HepG2 (cell line): ENCODE data around the gene SLC22A12. TPM values are rescaled to one million over a fixed set of nuclear protein-coding genes. Genes with fewer than 3 reads are reported as not detected.
A peak's percentile ranks its signal among the peaks of the same experiment; 100 is the strongest.

Source experiments
- ATAC-seq: fragments of 200-7000 bp; cut with Tn5 transposase; 3 replicates; pipeline ENCODE4 v1.9.1; 2020; ENCODE audit warnings: mild to moderate bottlenecking, moderate library complexity
- BruUV-seq: library from RNA; stranded (reverse); fragments of 400-500 nt; replicated peaks from 2 replicates; lab custom pipeline; 2021; lab: Mats Ljungman, UMichigan
- CTCF ChIA-PET: fragments of 300-600 bp; formaldehyde crosslinking; extraction: SDS; loops from one replicate; lab custom pipeline; 2021; ENCODE audit warnings: low total read pairs, inconsistent platforms, low intra/inter-chr PET ratio; lab: Yijun Ruan, JAX
- POLR2A ChIA-PET: fragments of 350-600 bp; sonication (Branson Sonifier 250); formaldehyde crosslinking; loops from one replicate; lab custom pipeline; 2020; ENCODE audit warnings: antibody characterized with exemption, inconsistent platforms; lab: Yijun Ruan, JAX
- DNase-seq: peaks from one replicate; pipeline ENCODE4 v3.0.0-alpha.2; 2015; ENCODE audit warnings: low spot score
- FAIRE-seq: peaks from 3 replicates; lab custom pipeline; 2011; peaks lifted over from hg19 to GRCh38; lab: Jason Lieb, UNC
- H2AFZ ChIP-seq: one replicate; pipeline ENCODE4 v1.6.1; 2011; ENCODE audit warnings: low read length, inconsistent platforms
- H3K27ac ChIP-seq: fragments of 300-600 bp; 3 replicates; pipeline ENCODE4 v1.8.0; 2011; ENCODE audit warnings: mixed run types, mild to moderate bottlenecking, mixed read lengths, low read length, inconsistent platforms; ENCODE audit not compliant: insufficient read depth; ENCODE audit errors: extremely low read length
- H3K27me3 ChIP-seq, 2 experiments: fragments of 200-600 bp in 1 of 2; 2 replicates in 1 of 2; 3 replicates in 1 of 2; pipeline versions ENCODE4 v1.6.0 to v1.8.0; 2011; ENCODE audit warnings: low read length in 2 of 2, mild to moderate bottlenecking in 2 of 2, moderate library complexity in 2 of 2, inconsistent platforms in 1 of 2; ENCODE audit not compliant: insufficient read depth in 2 of 2, control insufficient read depth in 1 of 2
- H3K36me3 ChIP-seq, 2 experiments: fragments of 200-600 bp in 1 of 2; replicated peaks in 1 of 2; 2 replicates in 1 of 2; 3 replicates in 1 of 2; pipeline versions ENCODE4 v1.5.1 to v1.8.0; 2011; ENCODE audit warnings: low read length in 2 of 2, inconsistent platforms in 1 of 2; ENCODE audit not compliant: insufficient read depth in 2 of 2, control insufficient read depth in 1 of 2
- H3K4me1 ChIP-seq: 2 replicates; pipeline ENCODE4 v1.5.1; 2012; ENCODE audit warnings: low read length, inconsistent platforms; ENCODE audit not compliant: insufficient read depth
- H3K4me2 ChIP-seq: 2 replicates; pipeline ENCODE4 v1.6.0; 2011; ENCODE audit warnings: low read depth, low read length, inconsistent platforms
- H3K4me3 ChIP-seq, 3 experiments: fragments of 200-600 bp in 1 of 3; sonication (generic), shearing (Covaris generic) in 1 of 3; replicated peaks in 1 of 3; 2 replicates each; pipeline ENCODE4 v1.5.1; 2011 to 2016; ENCODE audit warnings: low read length in 3 of 3, inconsistent platforms in 2 of 3, low read depth in 2 of 3, mild to moderate bottlenecking in 2 of 3, control low read depth in 1 of 3, mixed read lengths in 1 of 3; ENCODE audit not compliant: insufficient read depth in 1 of 3
- H3K79me2 ChIP-seq: one replicate; pipeline ENCODE4 v1.6.1; 2011; ENCODE audit warnings: low read length, inconsistent platforms; ENCODE audit not compliant: insufficient read depth
- H3K9ac ChIP-seq: 2 replicates; pipeline ENCODE4 v1.6.0; 2011; ENCODE audit warnings: mild to moderate bottlenecking, low read depth, low read length, inconsistent platforms; ENCODE audit not compliant: insufficient read depth
- H3K9me3 ChIP-seq: 2 replicates; pipeline ENCODE4 v1.5.1; 2012; ENCODE audit warnings: mild to moderate bottlenecking, low read length
- H4K20me1 ChIP-seq: 2 replicates; pipeline ENCODE4 v1.6.0; 2011; ENCODE audit warnings: inconsistent platforms, mild to moderate bottlenecking, low read length, moderate library complexity; ENCODE audit not compliant: insufficient read depth
- FOXO1 ChIP-seq: sonication (generic); formaldehyde crosslinking; IDR thresholded peaks from 2 replicates; pipeline ENCODE4 v1.4.0; 2020; ENCODE audit warnings: missing genetic modification reagents
- GATAD2A ChIP-seq: IDR thresholded peaks from 2 replicates; pipeline ENCODE4 v1.6.1; 2016
- NR2F1 ChIP-seq, 2 experiments: fragments of 450-650 bp in 1 of 2; formaldehyde crosslinking in 1 of 2; IDR thresholded peaks; 2 replicates each; pipeline versions ENCODE4 v1.5.0 to v1.6.1; 2016 to 2020; ENCODE audit warnings: mild to moderate bottlenecking in 1 of 2, missing compliant biosample characterization in 1 of 2, missing genetic modification reagents in 1 of 2, moderate library complexity in 1 of 2
- RARG ChIP-seq: sonication (generic); formaldehyde crosslinking; IDR thresholded peaks from 2 replicates; pipeline ENCODE4 v1.4.0; 2020; ENCODE audit warnings: low read depth, mild to moderate bottlenecking, missing genetic modification reagents
- RBM22 ChIP-seq: fragments of 200-400 bp; formaldehyde crosslinking; optimal IDR thresholded peaks from 2 replicates; pipeline ENCODE3; 2017; ENCODE audit warnings: mild to moderate bottlenecking, low read length, moderate library complexity
- RXRB ChIP-seq: IDR thresholded peaks from 2 replicates; pipeline ENCODE4 v1.6.1; 2016; ENCODE audit warnings: borderline replicate concordance, missing genetic modification reagents, missing compliant biosample characterization
- SOX5 ChIP-seq: IDR thresholded peaks from 2 replicates; pipeline ENCODE4 v1.6.1; 2016; ENCODE audit warnings: borderline replicate concordance
- TBX3 ChIP-seq: fragments of 450-650 bp; IDR thresholded peaks from 2 replicates; pipeline ENCODE4 v1.6.1; 2017; ENCODE audit warnings: antibody characterized with exemption, mild to moderate bottlenecking, inconsistent platforms, borderline replicate concordance
- TEAD3 ChIP-seq: optimal IDR thresholded peaks from 2 replicates; pipeline ENCODE3; 2016; ENCODE audit warnings: borderline replicate concordance
- YEATS2 ChIP-seq: sonication (generic); formaldehyde crosslinking; IDR thresholded peaks from 2 replicates; pipeline ENCODE4 v1.4.0; 2020; ENCODE audit warnings: missing genetic modification reagents, borderline replicate concordance
- ZBTB37 ChIP-seq: sonication (generic); formaldehyde crosslinking; IDR thresholded peaks from 2 replicates; pipeline ENCODE4 v1.4.0; 2020; ENCODE audit warnings: mild to moderate bottlenecking, missing genetic modification reagents
- ZC3H13 ChIP-seq: sonication (generic); formaldehyde crosslinking; IDR thresholded peaks from 2 replicates; pipeline ENCODE4 v1.8.1; 2023; ENCODE audit warnings: mild to moderate bottlenecking, missing genetic modification reagents, moderate library complexity
- ZFP90 ChIP-seq: sonication (generic); formaldehyde crosslinking; IDR thresholded peaks from 2 replicates; pipeline ENCODE4 v1.8.0; 2022; ENCODE audit warnings: missing genetic modification reagents, mild to moderate bottlenecking, inconsistent platforms, borderline replicate concordance
- ZMYM3 ChIP-seq: sonication (generic); formaldehyde crosslinking; IDR thresholded peaks from 2 replicates; pipeline ENCODE4 v1.5.1; 2020; ENCODE audit warnings: mild to moderate bottlenecking, missing genetic modification reagents
- ZNF253 ChIP-seq: sonication (generic); formaldehyde crosslinking; IDR thresholded peaks from 2 replicates; pipeline ENCODE4 v1.8.0; 2022; ENCODE audit warnings: mild to moderate bottlenecking, missing genetic modification reagents, borderline replicate concordance
- WGBS: methylation state at CpG from one replicate; pipeline ENCODE4 v1.1.6; 2017; ENCODE audit warnings: low lambda C conversion rate; 5-methylcytosine and 5-hydroxymethylcytosine counted together
- in situ Hi-C: cut with HindIII; loops from 2 replicates; pipeline ENCODE4 v1.10.0; 2017; ENCODE audit warnings: low pct_unique_long_range_greater_than_20kb; ENCODE audit not compliant: extremely low pct_ligation_motif_present
- intact Hi-C: fragments of 100-400 bp; cut with micrococcal nuclease; formaldehyde crosslinking; loops from one replicate; pipeline ENCODE4 v1.10.0; 2022; ENCODE audit not compliant: unreplicated experiment
- polyA plus RNA-seq, 8 experiments: library from polyadenylated mRNA; depleted of rRNA in 3 of 8; stranded (reverse) in 7 of 8; unstranded in 1 of 8; fragments of >200 nt; fragmentation: Illumina TruSeq in 4 of 8; extraction: Trizol in 4 of 8; gene quantifications; 2 replicates each; pipeline versions ENCODE4 v1.2.1 to v1.2.3, GENCODE V29; 2011 to 2016; ENCODE audit warnings: low read depth in 4 of 8, missing spikeins in 1 of 8, mixed read lengths in 1 of 8; ENCODE audit not compliant: insufficient read depth in 1 of 8
- total RNA-seq, 5 experiments: library from RNA; depleted of rRNA; stranded (reverse); fragments of >200 nt; fragmentation: Illumina TruSeq; extraction: Trizol; gene quantifications; 2 replicates each; pipeline ENCODE4 v1.2.3, GENCODE V29; 2016; ENCODE audit warnings: low read depth in 1 of 5
- TF ChIP-seq, protein P1 (sequence below): IDR thresholded peaks from 2 replicates; pipeline ENCODE4 v1.6.1; 2012; ENCODE audit warnings: low read depth, low read length, improper control_type of control experiment
- TF ChIP-seq, protein P2 (sequence below): IDR thresholded peaks from 2 replicates; pipeline ENCODE4 v1.6.1; 2012; ENCODE audit warnings: inconsistent platforms

SLC22A12 gene
- total and polyA plus RNA-seq, 2 of the 13 experiments (the other 11 are each of a cell fraction or from before 2014, with no cell fraction given), result not detected

DNA sequence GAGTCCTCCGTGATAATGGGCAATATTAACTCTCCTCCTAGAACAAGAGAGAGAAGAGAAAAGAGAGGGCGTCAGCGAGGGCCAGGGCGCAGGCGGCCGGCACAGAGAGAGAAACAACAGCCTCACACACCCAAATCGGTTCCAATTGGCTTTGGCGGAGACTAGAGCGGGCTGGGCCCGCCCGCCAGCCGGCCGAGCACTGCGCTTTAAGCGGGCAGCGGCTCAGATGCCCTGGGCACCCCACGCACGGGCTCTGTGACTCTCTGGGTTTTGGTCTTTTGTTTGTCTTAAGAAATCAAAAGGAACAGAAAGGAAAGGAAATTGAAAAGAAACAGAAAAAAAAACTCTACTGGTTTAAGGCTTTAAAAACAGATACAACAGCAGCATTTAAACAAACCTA lies 17.0 kb downstream of the SLC22A12 start:
- no peak for FAIRE-seq
- CTCF ChIA-PET, result no interaction called here
- no peak for TF ChIP-seq TBX3
- TF ChIP-seq, all 625 proteins: peak for 0
- peaks cover 8 to 40% of the 10 kb centered on the region in 2 experiments; a peak in 3 of 5 replicates for H3K27me3 ChIP-seq
- in situ Hi-C loops, result no loop called here
- H3K36me3 ChIP-seq, result no peaks in the 10 kb centered on the region
- ATAC-seq (no peak), DNase-seq (no peak)
- H3K9me3 ChIP-seq, result no peaks in the 10 kb centered on the region
- H3K9ac ChIP-seq, result no peak overlapping the region
- H3K4me3 ChIP-seq, result no peak overlapping the region
- H3K4me2 ChIP-seq, result no peak overlapping the region
- POLR2A ChIA-PET, result no interaction called here
- H3K79me2 ChIP-seq, result no peaks in the 10 kb centered on the region
- no peak overlapping the region for H2AFZ ChIP-seq
- no peaks in the 10 kb centered on the region for H4K20me1 ChIP-seq
- H3K27ac ChIP-seq, result no peak overlapping the region
- BruUV-seq, result no TSS peak
- intact Hi-C loops, result no loop called here
- peaks cover 11% of the 10 kb centered on the region; the same call in 1 of the 2 replicates for H3K4me1 ChIP-seq
- WGBS, result 86% methylated on average over 18 of the region's 18 CpGs

- CTCF ChIA-PET, result no interaction called here
- Histone ChIP-seq H3K4me2 (no peak overlapping the region), H3K27me3 (peaks cover 8 to 37% of the 10 kb centered on the region in 2 experiments; a peak in 3 of 5 replicates), H3K27ac (no peak overlapping the region), H3K9me3 (no peaks in the 10 kb centered on the region), H3K36me3 (no peaks in the 10 kb centered on the region), H4K20me1 (no peaks in the 10 kb centered on the region), H3K9ac (no peak overlapping the region), H3K4me1 (peaks cover 11% of the 10 kb centered on the region; the same call in 1 of the 2 replicates), H3K79me2 (no peaks in the 10 kb centered on the region), H2AFZ (no peak overlapping the region), H3K4me3 (no peak overlapping the region)
- POLR2A ChIA-PET, result no interaction called here
- 17% methylated on average over 12 of the region's 12 CpGs for WGBS
- in situ Hi-C loops (no loop called here), intact Hi-C loops (no loop called here)
- BruUV-seq, result no TSS peak
- ATAC-seq, result peak; percentile 85
- DNase-seq, result peak; percentile 70
- FAIRE-seq, result peak; percentile 71
- peak; percentile 10; the same call in 1 of the 2 replicates for TF ChIP-seq SOX5
- TF ChIP-seq ZNF253 (CRISPR knock-in tag), result no peak
- TF ChIP-seq RBM22, result no peak
- TF ChIP-seq FOXO1 (CRISPR knock-in tag), result 0 out of 2 replicates have a peak, but pooled peaks have one; percentile 14
- no peak for TF ChIP-seq YEATS2
- peak; percentile 35 for TF ChIP-seq TEAD3 (CRISPR knock-in tag)
- 0 out of 2 replicates have a peak, but pooled peaks have one; percentile 34 for TF ChIP-seq ZMYM3
- no peak for TF ChIP-seq RXRB (CRISPR knock-in tag)
- no peak for TF ChIP-seq ZC3H13 (CRISPR knock-in tag)
- TF ChIP-seq ZBTB37, result no peak
- 0 out of 2 replicates have a peak, but pooled peaks have one; percentile 20 for TF ChIP-seq GATAD2A (CRISPR knock-in tag)
- TF ChIP-seq, protein P1, sequence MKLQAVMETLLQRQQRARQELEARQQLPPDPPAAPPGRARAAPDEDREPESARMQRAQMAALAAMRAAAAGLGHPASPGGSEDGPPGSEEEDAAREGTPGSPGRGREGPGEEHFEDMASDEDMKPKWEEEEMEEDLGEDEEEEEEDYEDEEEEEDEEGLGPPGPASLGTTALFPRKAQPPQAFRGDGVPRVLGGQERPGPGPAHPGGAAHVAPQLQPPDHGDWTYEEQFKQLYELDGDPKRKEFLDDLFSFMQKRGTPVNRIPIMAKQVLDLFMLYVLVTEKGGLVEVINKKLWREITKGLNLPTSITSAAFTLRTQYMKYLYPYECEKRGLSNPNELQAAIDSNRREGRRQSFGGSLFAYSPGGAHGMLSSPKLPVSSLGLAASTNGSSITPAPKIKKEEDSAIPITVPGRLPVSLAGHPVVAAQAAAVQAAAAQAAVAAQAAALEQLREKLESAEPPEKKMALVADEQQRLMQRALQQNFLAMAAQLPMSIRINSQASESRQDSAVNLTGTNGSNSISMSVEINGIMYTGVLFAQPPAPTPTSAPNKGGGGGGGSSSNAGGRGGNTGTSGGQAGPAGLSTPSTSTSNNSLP, result no peak
- no peak for TF ChIP-seq ZFP90 (CRISPR knock-in tag)
- TF ChIP-seq, protein P2, sequence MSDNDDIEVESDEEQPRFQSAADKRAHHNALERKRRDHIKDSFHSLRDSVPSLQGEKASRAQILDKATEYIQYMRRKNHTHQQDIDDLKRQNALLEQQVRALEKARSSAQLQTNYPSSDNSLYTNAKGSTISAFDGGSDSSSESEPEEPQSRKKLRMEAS, result no peak
- 0 out of 4 replicates have a peak, but pooled peaks of 1 of the 2 experiments have one; percentile 9 for TF ChIP-seq NR2F1 (CRISPR knock-in tag; IDR thresholded peaks at IDR 0.05)
- TF ChIP-seq RARG (CRISPR knock-in tag), result no peak
Measured at GRCh38 chr11:64608636-64609035, 17.6 kb downstream of the SLC22A12 start.
